Fibroblast of peridontal ligament (primary cell): Measurements from ENCODE around the gene SLX4IP.

Experiments
- DNase-seq: peaks from one replicate; pipeline ENCODE4 v3.0.0-alpha.2; 2010; ENCODE audit errors: extremely low read depth

Gene SLX4IP

GRCh38 chr20:10633718-10634117 lies 198.6 kb downstream of the SLX4IP start:
- no peak for DNase-seq

- no peak for DNase-seq
These were observed 199.1 kb downstream of the SLX4IP start for GRCh38 chr20:10634211-10634610.

- peak; percentile 91 for DNase-seq
These were observed 199.7 kb downstream of the SLX4IP start for GRCh38 chr20:10634683-10635411.

- no peak for DNase-seq
These were observed 200.5 kb downstream of the SLX4IP start for GRCh38 chr20:10635476-10636208.

- peak; percentile 60 for DNase-seq
These were observed 201.3 kb downstream of the SLX4IP start for GRCh38 chr20:10636326-10636818.

- peak; percentile 40 for DNase-seq
These were observed 202.0 kb downstream of the SLX4IP start for GRCh38 chr20:10637031-10637559.

- DNase-seq = no peak
These were observed 202.5 kb downstream of the SLX4IP start for GRCh38 chr20:10637563-10637962.

GRCh38 chr20:10639077-10639736 lies 204.1 kb downstream of the SLX4IP start:
- no peak for DNase-seq

- DNase-seq = no peak
These were observed 204.8 kb downstream of the SLX4IP start for GRCh38 chr20:10639737-10640556.

GRCh38 chr20:10640897-10641296 lies 205.8 kb downstream of the SLX4IP start:
- DNase-seq = no peak

- DNase-seq = no peak
These were observed 206.4 kb downstream of the SLX4IP start for GRCh38 chr20:10641467-10641866.

- DNase-seq = no peak
These were observed 206.8 kb downstream of the SLX4IP start for GRCh38 chr20:10641893-10642292.

GRCh38 chr20:10642856-10643559 lies 207.9 kb downstream of the SLX4IP start:
- DNase-seq = peak; percentile 58

GRCh38 chr20:10643560-10643873 lies 208.4 kb downstream of the SLX4IP start:
- no peak for DNase-seq

GRCh38 chr20:10644458-10645204 lies 209.5 kb downstream of the SLX4IP start:
- DNase-seq = no peak

GRCh38 chr20:10645205-10645570 lies 210.1 kb downstream of the SLX4IP start:
- no peak for DNase-seq

GRCh38 chr20:10646006-10646405 lies 210.9 kb downstream of the SLX4IP start:
- DNase-seq = no peak

- DNase-seq = no peak
These were observed 211.8 kb downstream of the SLX4IP start for GRCh38 chr20:10646886-10647420.

- no peak for DNase-seq
These were observed 212.4 kb downstream of the SLX4IP start for GRCh38 chr20:10647471-10647870.

- no peak for DNase-seq
These were observed 212.8 kb downstream of the SLX4IP start for GRCh38 chr20:10647909-10648308.
